IMR-90 (cell line): ENCODE measurements around the gene RABEP2.

Experiments
- BHLHE40 ChIP-seq: fragments of 150-350 bp; IDR thresholded peaks from 2 replicates; pipeline ENCODE4 v1.6.1; 2016; ENCODE audit warnings: mild to moderate bottlenecking, low read depth, low read length
- CEBPB ChIP-seq: IDR thresholded peaks from 2 replicates; pipeline ENCODE4 v1.6.1; 2012; ENCODE audit warnings: low read depth, low read length, improper control_type of control experiment
- CHD1 ChIP-seq: IDR thresholded peaks from 2 replicates; pipeline ENCODE4 v1.6.1; 2012; ENCODE audit warnings: low read depth, low read length, improper control_type of control experiment
- CTCF ChIP-seq: conservative IDR thresholded peaks from 2 replicates; pipeline ENCODE4 v1.5.1; 2012; ENCODE audit warnings: mild to moderate bottlenecking, low read depth, low read length, improper control_type of control experiment
- FOS ChIP-seq: fragments of 150-350 bp; IDR thresholded peaks from 2 replicates; pipeline ENCODE4 v1.6.1; 2016; ENCODE audit warnings: low read depth, low read length
- MAFK ChIP-seq: IDR thresholded peaks from 2 replicates; pipeline ENCODE4 v1.6.1; 2012; ENCODE audit warnings: low read depth, low read length, improper control_type of control experiment
- MAZ ChIP-seq: IDR thresholded peaks from 2 replicates; pipeline ENCODE4 v1.6.1; 2012; ENCODE audit warnings: low read depth, mild to moderate bottlenecking, low read length, improper control_type of control experiment, moderate library complexity, borderline replicate concordance
- MXI1 ChIP-seq: IDR thresholded peaks from 2 replicates; pipeline ENCODE4 v1.6.1; 2012; ENCODE audit warnings: low read depth, mild to moderate bottlenecking, low read length, moderate library complexity, borderline replicate concordance
- POLR2A ChIP-seq: IDR thresholded peaks from 2 replicates; pipeline ENCODE4 v1.6.1; 2012; ENCODE audit warnings: mild to moderate bottlenecking, low read depth, low read length
- RAD21 ChIP-seq: IDR thresholded peaks from 2 replicates; pipeline ENCODE4 v1.6.1; 2012; ENCODE audit warnings: low read length, improper control_type of control experiment
- RFX5 ChIP-seq: IDR thresholded peaks from 2 replicates; pipeline ENCODE4 v1.8.0; 2012; ENCODE audit warnings: low read depth, mild to moderate bottlenecking, low read length, moderate library complexity
- SMC3 ChIP-seq: fragments of 150-350 bp; IDR thresholded peaks from 2 replicates; pipeline ENCODE4 v1.6.1; 2016; ENCODE audit warnings: low read depth, mild to moderate bottlenecking, antibody characterized with exemption, low read length, moderate library complexity
- USF2 ChIP-seq: fragments of 150-350 bp; IDR thresholded peaks from 2 replicates; pipeline ENCODE4 v1.6.1; 2017; ENCODE audit warnings: mild to moderate bottlenecking, antibody characterized with exemption, low read length, low read depth
- TF ChIP-seq, protein P1 (sequence below): fragments of 150-350 bp; IDR thresholded peaks from 2 replicates; pipeline ENCODE4 v1.6.1; 2016; ENCODE audit warnings: low read depth, mild to moderate bottlenecking, low read length, moderate library complexity, borderline replicate concordance

DNA sequence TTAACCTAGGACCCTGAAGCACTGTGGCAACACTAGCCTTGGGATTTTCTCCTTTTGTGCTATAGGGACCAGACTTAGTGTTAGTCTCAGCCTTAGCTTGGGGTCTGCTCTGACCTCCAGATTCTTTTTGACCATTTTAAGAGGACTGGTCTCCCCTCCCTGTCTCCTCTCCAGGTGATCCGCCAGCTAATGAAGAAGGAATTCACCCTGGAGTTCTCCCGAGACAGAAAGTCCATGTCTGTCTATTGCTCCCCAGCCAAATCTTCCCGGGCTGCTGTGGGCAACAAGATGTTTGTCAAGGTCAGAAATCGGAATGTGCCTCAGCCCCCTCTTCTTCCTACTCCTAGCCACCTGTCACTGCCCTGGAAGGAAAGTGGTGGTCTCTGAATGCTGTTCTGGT lies 27.2 kb downstream of the RABEP2 start:
- TF ChIP-seq POLR2A, result no peak
- TF ChIP-seq CTCF, result no peak
- no peak for TF ChIP-seq BHLHE40
- TF ChIP-seq RAD21, result no peak
- no peak for TF ChIP-seq MAFK
- TF ChIP-seq USF2, result no peak
- no peak for TF ChIP-seq SMC3
- TF ChIP-seq FOS, result no peak
- no peak for TF ChIP-seq CEBPB
- no peak for TF ChIP-seq RFX5
- TF ChIP-seq, protein P1, sequence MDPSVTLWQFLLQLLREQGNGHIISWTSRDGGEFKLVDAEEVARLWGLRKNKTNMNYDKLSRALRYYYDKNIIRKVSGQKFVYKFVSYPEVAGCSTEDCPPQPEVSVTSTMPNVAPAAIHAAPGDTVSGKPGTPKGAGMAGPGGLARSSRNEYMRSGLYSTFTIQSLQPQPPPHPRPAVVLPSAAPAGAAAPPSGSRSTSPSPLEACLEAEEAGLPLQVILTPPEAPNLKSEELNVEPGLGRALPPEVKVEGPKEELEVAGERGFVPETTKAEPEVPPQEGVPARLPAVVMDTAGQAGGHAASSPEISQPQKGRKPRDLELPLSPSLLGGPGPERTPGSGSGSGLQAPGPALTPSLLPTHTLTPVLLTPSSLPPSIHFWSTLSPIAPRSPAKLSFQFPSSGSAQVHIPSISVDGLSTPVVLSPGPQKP, result no peak
- no peak for TF ChIP-seq MXI1
- no peak for TF ChIP-seq CHD1
- no peak for TF ChIP-seq MAZ
